Panc1 (cell line): Measurements from ENCODE around the gene VAT1. TPM values are rescaled to one million over a fixed set of nuclear protein-coding genes. Genes with fewer than 3 reads are reported as not detected.

Source experiments
- ATAC-seq: fragments of 200-7000 bp; cut with Tn5 transposase; 2 replicates; pipeline ENCODE4 v1.9.1; 2020; ENCODE audit warnings: mild to moderate bottlenecking, moderate library complexity
- BruUV-seq: library from RNA; stranded (reverse); fragments of 400-500 nt; replicated peaks from 2 replicates; lab custom pipeline; 2021; lab: Mats Ljungman, UMichigan
- CTCF ChIA-PET: fragments of 300-600 bp; sonication (Branson Sonifier 250); formaldehyde crosslinking; loops from one replicate; lab custom pipeline; 2022; ENCODE audit warnings: antibody characterized with exemption; lab: Charles Lee
- POLR2A ChIA-PET: fragments of 300-600 bp; sonication (Branson Sonifier 250); formaldehyde crosslinking; loops from one replicate; lab custom pipeline; 2022; ENCODE audit warnings: antibody characterized with exemption; lab: Charles Lee
- DNase-seq: peaks from one replicate; pipeline ENCODE4 v3.0.0-alpha.2; 2010; ENCODE audit warnings: low read depth, low spot score
- H3K27ac ChIP-seq: 2 replicates; pipeline ENCODE4 v1.5.1; 2011; ENCODE audit warnings: mild to moderate bottlenecking, low read length, inconsistent platforms
- H3K27me3 ChIP-seq: fragments of 200-500 bp; sonication (Bioruptor generic); 2 replicates; pipeline ENCODE4 v1.6.0; 2014; ENCODE audit warnings: low read length, inconsistent platforms; ENCODE audit not compliant: control insufficient read depth, insufficient read depth
- H3K36me3 ChIP-seq: fragments of 200-500 bp; sonication (Bioruptor generic); 2 replicates; pipeline ENCODE4 v1.5.1; 2014; ENCODE audit warnings: inconsistent platforms, mild to moderate bottlenecking, low read length, moderate library complexity; ENCODE audit not compliant: control insufficient read depth, insufficient read depth
- H3K4me1 ChIP-seq: 2 replicates; pipeline ENCODE4 v1.5.1; 2011; ENCODE audit warnings: inconsistent platforms, mild to moderate bottlenecking, low read length, moderate library complexity; ENCODE audit not compliant: control insufficient read depth, insufficient read depth
- H3K4me3 ChIP-seq, 2 experiments: 2 replicates each; pipeline ENCODE4 v1.5.1; 2011 to 2012; ENCODE audit warnings: low read depth in 2 of 2, low read length in 2 of 2, mild to moderate bottlenecking in 2 of 2, inconsistent platforms in 1 of 2, moderate library complexity in 1 of 2
- H3K9me3 ChIP-seq: fragments of 200-500 bp; sonication (Bioruptor generic); 2 replicates; pipeline ENCODE4 v1.5.1; 2014; ENCODE audit warnings: low read depth, mild to moderate bottlenecking, inconsistent platforms, low read length, moderate library complexity; ENCODE audit not compliant: control insufficient read depth, insufficient read depth
- CTCF ChIP-seq: fragments of 450-650 bp; IDR thresholded peaks from 2 replicates; pipeline ENCODE4 v1.5.1; 2017; ENCODE audit warnings: mild to moderate bottlenecking
- POLR2AphosphoS5 ChIP-seq: IDR thresholded peaks from 2 replicates; pipeline ENCODE4 v1.6.1; 2012; ENCODE audit warnings: mild to moderate bottlenecking, low read depth, low read length, moderate library complexity
- REST ChIP-seq, 2 experiments: IDR thresholded peaks; 2 replicates each; pipeline ENCODE4 v1.6.1; 2011 to 2012; ENCODE audit warnings: low read depth in 2 of 2, control low read depth in 1 of 2, low read length in 1 of 2, mild to moderate bottlenecking in 1 of 2, moderate library complexity in 1 of 2; ENCODE audit not compliant: insufficient read depth in 1 of 2
- SIN3A ChIP-seq: IDR thresholded peaks from 2 replicates; pipeline ENCODE4 v1.6.1; 2012; ENCODE audit warnings: low read depth, mild to moderate bottlenecking, low read length, moderate library complexity, borderline replicate concordance; ENCODE audit not compliant: insufficient read depth
- TCF7L2 ChIP-seq: IDR thresholded peaks from 2 replicates; pipeline ENCODE4 v1.6.1; 2011; ENCODE audit warnings: mild to moderate bottlenecking, low read depth, low read length, inconsistent platforms
- in situ Hi-C: cut with HindIII; loops from 2 replicates; pipeline ENCODE4 v1.10.0; 2016; ENCODE audit warnings: low sequenced_read_pairs, low pct_unique_long_range_greater_than_20kb
- intact Hi-C: fragments of 100-400 bp; cut with micrococcal nuclease; formaldehyde crosslinking; loops from one replicate; pipeline ENCODE4 v1.10.0; 2022; ENCODE audit not compliant: unreplicated experiment
- total RNA-seq: library from RNA; stranded (reverse); gene quantifications from one replicate; pipeline ENCODE4 v1.2.1, GENCODE V29; 2021; ENCODE audit not compliant: unreplicated experiment

VAT1 gene
- total RNA-seq, 1 experiment from 2014 or later = 169 TPM

- ChIA-PET POLR2A (interaction anchor here (0.6 kb wide), 1 partner anchor 24 kb away, joined by 7 read pairs; no protein-coding TSS in a partner anchor), CTCF (no interaction called here)
- H3K4me1 ChIP-seq = no peaks in the 10 kb centered on the region
- in situ Hi-C loops = no loop called here
- intact Hi-C loops = no loop called here
- TF ChIP-seq SIN3A = no peak
- TF ChIP-seq CTCF = no peak
- TF ChIP-seq POLR2AphosphoS5 = no peak
- no peak for TF ChIP-seq REST (IDR thresholded peaks at IDR 0.05; ENCODE audit: insufficient read depth in 1 of 2, low read depth in 2 of 2, low read length in 1 of 2)
- no peak for TF ChIP-seq TCF7L2
- H3K27me3 ChIP-seq = no peaks in the 10 kb centered on the region
- H3K36me3 ChIP-seq = no peaks in the 10 kb centered on the region
- no TSS peak for BruUV-seq
- DNase-seq (no peak), ATAC-seq (no peak)
- no peaks in the 10 kb centered on the region for H3K9me3 ChIP-seq
- no peak overlapping the region for H3K4me3 ChIP-seq
- no peak overlapping the region for H3K27ac ChIP-seq
These were observed 9.5 kb upstream of the VAT1 start for GRCh38 chr17:43031666-43032065.

- H3K27me3 ChIP-seq = no peaks in the 10 kb centered on the region
- no peak overlapping the region for H3K27ac ChIP-seq
- H3K4me3 ChIP-seq = no peak overlapping the region
- H3K4me1 ChIP-seq = no peaks in the 10 kb centered on the region
- no TSS peak for BruUV-seq
- no peak for DNase-seq
- H3K9me3 ChIP-seq = no peaks in the 10 kb centered on the region
- TF ChIP-seq CTCF (no peak), REST (IDR thresholded peaks at IDR 0.05; ENCODE audit: insufficient read depth in 1 of 2, low read depth in 2 of 2, low read length in 1 of 2) (no peak), SIN3A (no peak), POLR2AphosphoS5 (no peak), TCF7L2 (no peak)
- ChIA-PET CTCF (no interaction called here), POLR2A (no interaction called here)
- intact Hi-C loops (no loop called here), in situ Hi-C loops (no loop called here)
- H3K36me3 ChIP-seq = no peaks in the 10 kb centered on the region
- no peak for ATAC-seq
These were observed 8.1 kb upstream of the VAT1 start for GRCh38 chr17:43030137-43030767.
